Measurements from ENCODE around the gene MESP2. TPM values are rescaled to one million over a fixed set of nuclear protein-coding genes. Genes with fewer than 3 reads are reported as not detected.
"Not testable (repeated sequence)": the region's sequence is repeated elsewhere in the genome, so short reads cannot be mapped to it uniquely, and the experiment has no call there.

MESP2 gene
- total RNA-seq, 2 experiments from 2014 or later, result not detected

DNA sequence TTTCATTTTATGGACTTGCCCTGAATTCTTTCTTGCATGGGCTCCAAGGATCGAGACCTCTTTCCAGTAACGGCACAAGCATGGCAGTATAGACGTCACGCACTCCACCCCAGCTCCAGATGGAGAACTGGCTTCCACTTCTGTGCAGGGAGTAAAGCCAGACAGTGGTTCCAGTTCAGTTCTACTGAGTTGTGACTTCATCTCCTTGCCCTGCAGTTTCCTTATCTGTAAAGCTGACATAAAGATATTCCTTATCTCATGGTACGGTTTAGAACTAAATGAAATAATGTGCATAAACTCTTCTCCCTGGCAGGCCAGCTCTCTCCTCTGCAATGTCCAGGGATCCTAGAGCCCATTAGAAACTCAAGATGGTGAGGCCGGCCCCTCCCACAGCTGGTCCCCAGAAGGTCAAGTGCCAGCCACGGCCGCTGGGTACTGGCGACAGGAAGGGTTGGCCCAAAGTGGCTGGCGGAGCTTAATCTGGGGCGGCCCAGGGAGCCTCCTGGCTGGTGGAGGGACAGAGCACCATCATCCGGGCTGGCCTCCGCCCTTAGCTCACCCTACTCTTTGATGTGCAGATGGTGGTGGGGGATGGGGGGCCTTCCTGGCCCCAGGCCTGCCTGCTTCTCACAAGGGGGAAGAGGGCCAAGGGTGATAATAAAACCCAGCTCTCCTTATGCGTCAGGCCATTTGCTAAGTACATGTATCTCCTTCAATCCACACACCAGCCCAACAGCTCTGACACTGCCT, 7.2 kb downstream of the MESP2 start:
- intact Hi-C loops (cut with micrococcal nuclease), result no loop called here
- Mint-ChIP-seq H3K36me3 (ENCODE audit: low read depth) (no peaks in the 10 kb centered on the region), H3K4me3 (no peak overlapping the region), H3K27me3 (ENCODE audit: low read depth) (peaks cover 7% of the 10 kb centered on the region), H3K4me1 (ENCODE audit: low read depth) (peaks cover 12% of the 10 kb centered on the region), H3K27ac (no peak overlapping the region), H3K9me3 (peaks cover 7% of the 10 kb centered on the region)
- CTCF ChIA-PET, result interaction anchor here (0.6 to 0.8 kb wide), 3 partner anchors 43 to 92 kb away, joined by 3 to 6 read pairs (median 3); no protein-coding TSS in a partner anchor
- no peak for DNase-seq

DNA sequence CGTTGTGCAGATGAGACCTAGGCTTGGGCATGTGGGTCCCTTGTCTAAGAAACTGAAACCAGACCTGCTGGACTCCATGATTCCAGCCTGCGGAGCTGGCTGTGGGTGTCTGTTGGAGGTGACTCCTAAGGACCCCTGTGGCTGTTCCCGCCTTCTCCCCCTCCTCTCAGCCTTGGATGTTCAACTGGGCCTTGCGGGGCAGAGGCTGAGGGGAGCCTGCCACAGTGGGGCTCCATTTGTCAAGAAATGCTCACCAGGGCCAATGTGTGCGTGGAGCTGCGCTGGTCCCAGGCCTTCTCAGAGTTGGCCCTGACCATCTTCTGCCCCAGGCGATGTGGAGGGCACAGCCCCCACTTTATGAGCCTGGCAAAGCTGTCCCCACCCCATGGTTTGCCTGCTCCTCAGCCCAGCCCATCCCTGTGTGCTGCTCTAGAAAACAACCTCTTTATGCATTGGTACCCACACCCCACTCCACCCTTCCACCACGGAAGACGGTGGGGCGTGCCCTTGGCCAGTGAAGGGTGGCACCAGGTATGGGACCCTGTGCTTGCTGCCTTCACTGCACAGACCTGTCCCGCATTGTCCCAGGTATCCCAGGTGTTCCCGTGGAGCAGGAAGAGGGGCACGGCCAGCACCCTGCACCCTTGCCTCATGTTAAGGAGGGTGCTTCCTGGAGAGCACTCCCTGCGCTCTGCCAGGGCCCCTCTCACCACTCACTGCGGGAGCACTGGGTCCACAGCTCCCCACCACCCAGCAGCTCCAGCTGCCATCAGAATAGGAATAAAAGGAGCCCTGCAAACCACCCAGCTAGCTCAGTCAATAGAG, 7.9 kb downstream of the MESP2 start:
- DNase-seq, result no peak
- Mint-ChIP-seq H3K9me3 (peaks cover 8% of the 10 kb centered on the region), H3K4me3 (no peak overlapping the region), H3K27ac (no peak overlapping the region), H3K27me3 (ENCODE audit: low read depth) (peaks cover 7% of the 10 kb centered on the region), H3K4me1 (ENCODE audit: low read depth) (peaks cover 12% of the 10 kb centered on the region), H3K36me3 (ENCODE audit: low read depth) (no peaks in the 10 kb centered on the region)
- CTCF ChIA-PET, result interaction anchor here (0.7 kb wide), 2 partner anchors 91 kb away, joined by 3 read pairs; no protein-coding TSS in a partner anchor
- intact Hi-C loops (cut with micrococcal nuclease), result no loop called here

DNA sequence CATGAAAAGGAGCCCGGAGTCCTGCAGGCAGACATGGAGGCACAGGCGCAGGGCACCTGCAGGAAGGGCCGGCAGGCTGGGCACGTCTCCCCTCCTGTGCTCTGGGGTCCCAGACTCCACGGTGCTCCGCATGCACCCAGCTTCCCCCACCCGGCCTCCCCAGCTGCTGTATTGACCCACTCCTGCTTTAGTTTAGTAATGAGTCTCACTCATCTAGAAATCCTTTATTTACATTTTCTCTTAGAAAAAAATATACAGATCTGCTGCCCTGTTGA, 8.5 kb downstream of the MESP2 start:
- DNase-seq, result no peak
- Mint-ChIP-seq H3K4me1 (ENCODE audit: low read depth) (peaks cover 12% of the 10 kb centered on the region), H3K27me3 (ENCODE audit: low read depth) (peaks cover 7% of the 10 kb centered on the region), H3K27ac (no peak overlapping the region), H3K36me3 (ENCODE audit: low read depth) (no peaks in the 10 kb centered on the region), H3K9me3 (peaks cover 8% of the 10 kb centered on the region), H3K4me3 (no peak overlapping the region)
- intact Hi-C loops (cut with micrococcal nuclease), result no loop called here
- CTCF ChIA-PET, result interaction anchor here (0.7 kb wide), 1 partner anchor 90 kb away, joined by 3 read pairs; no protein-coding TSS in a partner anchor

DNA sequence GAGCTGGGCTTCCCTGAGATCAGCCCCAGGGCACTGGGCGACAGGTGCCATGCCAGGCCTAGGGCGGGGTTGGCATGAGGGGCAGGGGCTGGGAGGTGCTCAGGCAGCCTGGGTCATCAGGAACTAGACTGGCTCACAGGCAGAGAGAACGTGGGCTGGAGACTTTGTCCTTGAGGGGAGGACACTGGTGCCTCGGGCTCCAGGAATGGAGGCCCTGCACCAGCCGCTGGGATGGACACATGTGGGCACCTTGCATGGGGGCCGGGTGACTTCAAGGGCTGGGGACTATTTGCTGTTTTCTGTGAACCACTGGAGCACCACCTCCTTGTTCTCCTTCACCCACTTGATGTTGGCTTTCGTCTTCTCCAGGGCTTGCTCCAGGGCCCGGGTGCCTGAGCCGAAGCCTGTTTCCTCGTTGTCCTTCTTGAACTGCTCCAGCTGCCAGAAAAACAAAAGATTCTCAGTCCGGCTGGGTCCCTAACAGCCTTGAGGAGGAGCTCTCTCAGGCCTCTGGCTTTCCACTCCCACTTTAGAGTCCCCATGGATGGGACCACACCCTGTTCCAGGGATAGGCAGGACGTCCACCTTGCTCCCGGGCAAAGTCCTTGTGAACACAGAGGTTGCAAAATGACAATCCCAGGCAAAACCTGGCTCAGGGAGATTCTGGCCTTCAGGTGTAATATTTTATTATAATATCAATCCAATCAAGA, 9.1 kb downstream of the MESP2 start:
- Mint-ChIP-seq H3K27me3 (ENCODE audit: low read depth) (peaks cover 7% of the 10 kb centered on the region), H3K27ac (no peak overlapping the region), H3K36me3 (ENCODE audit: low read depth) (no peaks in the 10 kb centered on the region), H3K9me3 (peaks cover 8% of the 10 kb centered on the region), H3K4me3 (no peak overlapping the region), H3K4me1 (ENCODE audit: low read depth) (peaks cover 12% of the 10 kb centered on the region)
- CTCF ChIA-PET, result no interaction called here
- no peak for DNase-seq
- intact Hi-C loops (cut with micrococcal nuclease), result no loop called here

DNA sequence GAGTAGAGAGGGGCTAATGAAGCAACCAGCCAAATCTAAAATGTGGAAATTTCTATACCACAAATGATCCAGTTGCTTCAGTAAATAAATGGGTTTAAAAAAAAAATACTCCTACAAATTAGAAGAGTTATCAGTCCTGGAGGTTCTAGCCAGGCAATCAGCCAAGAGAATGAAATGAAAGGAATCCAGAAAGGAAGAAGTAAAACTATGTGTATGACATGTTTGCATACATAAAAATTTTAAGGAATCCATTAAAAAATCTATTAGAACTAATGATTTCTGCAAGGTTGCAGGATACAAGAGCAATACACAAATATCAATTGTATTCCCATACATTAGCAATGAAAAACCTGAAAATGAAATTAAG, 9.6 kb downstream of the MESP2 start:
- CTCF ChIA-PET, result no interaction called here
- intact Hi-C loops (cut with micrococcal nuclease), result no loop called here
- Mint-ChIP-seq H3K36me3 (ENCODE audit: low read depth) (no peaks in the 10 kb centered on the region), H3K27me3 (ENCODE audit: low read depth) (peaks cover 7% of the 10 kb centered on the region), H3K4me1 (ENCODE audit: low read depth) (peaks cover 10% of the 10 kb centered on the region), H3K27ac (no peak overlapping the region), H3K4me3 (no peak overlapping the region), H3K9me3 (peaks cover 8% of the 10 kb centered on the region)
- no peak for DNase-seq

DNA sequence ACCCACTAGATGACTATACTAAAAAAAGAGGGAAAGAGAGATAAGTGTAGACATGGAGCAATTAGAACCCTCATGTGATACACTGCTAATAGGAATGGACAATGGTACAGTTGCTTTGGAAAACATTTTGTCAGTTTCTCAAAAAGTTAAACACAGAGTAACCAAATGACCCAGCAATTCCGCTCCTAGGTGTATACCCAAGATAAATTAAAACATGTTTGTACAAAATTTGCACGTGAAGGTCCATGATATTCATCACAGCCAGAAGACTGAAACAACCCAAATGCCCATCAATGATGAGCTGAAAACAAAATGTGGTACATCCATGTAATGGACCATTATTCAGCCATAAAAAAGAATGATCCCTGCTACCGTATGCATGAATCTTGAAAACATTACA, 11.8 kb downstream of the MESP2 start:
- CTCF ChIA-PET, result no interaction called here
- no peaks in the 10 kb centered on the region for H3K36me3 Mint-ChIP-seq (ENCODE audit: low read depth)
- H3K4me3 Mint-ChIP-seq, result no peak overlapping the region
- no peak overlapping the region for H3K27ac Mint-ChIP-seq
- DNase-seq, result no peak
- intact Hi-C loops (cut with micrococcal nuclease), result no loop called here
- H3K27me3 Mint-ChIP-seq (ENCODE audit: low read depth), result peaks cover 10% of the 10 kb centered on the region
- H3K9me3 Mint-ChIP-seq, result peaks cover 8% of the 10 kb centered on the region
- H3K4me1 Mint-ChIP-seq (ENCODE audit: low read depth), result no peaks in the 10 kb centered on the region

DNA sequence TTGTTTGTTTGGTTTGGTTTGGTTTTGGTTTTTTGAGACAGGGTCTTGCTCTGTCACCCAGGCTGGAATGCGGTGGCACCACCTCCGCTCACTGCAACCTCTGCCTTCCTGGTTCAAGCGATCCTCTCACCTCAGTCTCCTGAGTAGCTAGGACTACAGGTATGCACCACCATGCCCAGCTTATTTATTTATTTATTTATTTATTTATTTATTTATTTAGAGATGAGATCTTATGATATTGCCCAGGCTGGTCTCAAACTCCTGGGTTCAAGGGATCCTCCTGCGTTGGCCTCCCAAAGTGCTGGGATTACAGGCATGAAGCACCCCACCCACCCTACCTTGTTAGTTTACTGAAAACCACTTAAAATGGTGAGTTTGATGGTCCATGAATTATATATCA, 12.5 kb downstream of the MESP2 start:
- DNase-seq; intact Hi-C loops (cut with micrococcal nuclease); H3K36me3 Mint-ChIP-seq (ENCODE audit: low read depth); H3K4me1 Mint-ChIP-seq (ENCODE audit: low read depth); H3K27ac Mint-ChIP-seq; H3K4me3 Mint-ChIP-seq; H3K9me3 Mint-ChIP-seq; H3K27me3 Mint-ChIP-seq (ENCODE audit: low read depth): not testable (repeated sequence)
- CTCF ChIA-PET, result interaction anchor here (1.3 kb wide), 1 partner anchor 27 kb away, joined by 5 read pairs; no protein-coding TSS in a partner anchor

DNA sequence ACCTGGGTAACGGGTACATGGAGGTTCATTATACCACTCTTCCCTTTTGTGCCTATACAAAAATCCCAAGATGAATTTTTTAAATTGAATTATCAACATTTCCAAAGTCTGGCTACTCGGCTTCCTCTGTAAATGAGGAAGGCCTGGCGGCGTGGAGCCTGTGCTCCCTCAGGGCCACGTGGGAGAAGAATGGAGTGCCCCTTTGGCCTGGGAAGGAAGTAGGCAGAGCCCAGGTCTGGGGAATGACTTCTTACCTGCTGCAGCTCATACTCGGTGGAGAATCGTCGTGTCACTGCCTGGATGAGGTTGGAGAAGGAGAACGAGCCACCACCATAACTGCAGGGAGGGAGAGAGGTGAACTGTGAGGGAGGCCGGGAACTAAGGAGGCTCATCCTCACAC, 14.1 kb downstream of the MESP2 start:
- H3K4me3 Mint-ChIP-seq, result no peak overlapping the region
- peaks cover 8% of the 10 kb centered on the region for H3K9me3 Mint-ChIP-seq
- H3K4me1 Mint-ChIP-seq (ENCODE audit: low read depth), result no peaks in the 10 kb centered on the region
- H3K27ac Mint-ChIP-seq, result no peak overlapping the region
- no peak for DNase-seq
- CTCF ChIA-PET, result no interaction called here
- H3K27me3 Mint-ChIP-seq (ENCODE audit: low read depth), result peaks cover 6% of the 10 kb centered on the region
- intact Hi-C loops (cut with micrococcal nuclease), result no loop called here
- H3K36me3 Mint-ChIP-seq (ENCODE audit: low read depth), result no peaks in the 10 kb centered on the region

DNA sequence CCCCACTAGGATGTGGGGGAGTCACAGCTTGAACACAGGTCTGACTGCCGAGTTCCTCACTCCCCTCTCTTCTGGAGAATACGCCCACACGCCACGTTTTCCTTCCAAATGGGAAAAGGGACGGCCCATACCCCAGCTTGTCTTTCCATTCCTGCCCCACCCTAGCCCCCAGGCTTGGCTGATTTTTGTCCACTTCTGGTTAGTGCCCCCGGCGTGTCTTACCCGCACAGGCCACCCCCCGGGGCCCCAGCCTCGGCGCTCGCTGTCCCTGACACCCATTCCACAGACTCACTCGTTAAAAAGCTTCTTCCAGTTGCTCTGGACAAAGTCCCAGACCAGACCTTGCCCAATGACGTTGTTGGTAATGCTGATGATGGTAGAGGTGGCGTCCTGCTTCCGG, 14.5 kb downstream of the MESP2 start:
- no peaks in the 10 kb centered on the region for H3K36me3 Mint-ChIP-seq (ENCODE audit: low read depth)
- peaks cover 9% of the 10 kb centered on the region for H3K9me3 Mint-ChIP-seq
- no peak overlapping the region for H3K4me3 Mint-ChIP-seq
- no peaks in the 10 kb centered on the region for H3K4me1 Mint-ChIP-seq (ENCODE audit: low read depth)
- H3K27me3 Mint-ChIP-seq (ENCODE audit: low read depth), result peaks cover 6% of the 10 kb centered on the region
- DNase-seq, result no peak
- CTCF ChIA-PET, result no interaction called here
- intact Hi-C loops (cut with micrococcal nuclease), result no loop called here
- H3K27ac Mint-ChIP-seq, result no peak overlapping the region

DNA sequence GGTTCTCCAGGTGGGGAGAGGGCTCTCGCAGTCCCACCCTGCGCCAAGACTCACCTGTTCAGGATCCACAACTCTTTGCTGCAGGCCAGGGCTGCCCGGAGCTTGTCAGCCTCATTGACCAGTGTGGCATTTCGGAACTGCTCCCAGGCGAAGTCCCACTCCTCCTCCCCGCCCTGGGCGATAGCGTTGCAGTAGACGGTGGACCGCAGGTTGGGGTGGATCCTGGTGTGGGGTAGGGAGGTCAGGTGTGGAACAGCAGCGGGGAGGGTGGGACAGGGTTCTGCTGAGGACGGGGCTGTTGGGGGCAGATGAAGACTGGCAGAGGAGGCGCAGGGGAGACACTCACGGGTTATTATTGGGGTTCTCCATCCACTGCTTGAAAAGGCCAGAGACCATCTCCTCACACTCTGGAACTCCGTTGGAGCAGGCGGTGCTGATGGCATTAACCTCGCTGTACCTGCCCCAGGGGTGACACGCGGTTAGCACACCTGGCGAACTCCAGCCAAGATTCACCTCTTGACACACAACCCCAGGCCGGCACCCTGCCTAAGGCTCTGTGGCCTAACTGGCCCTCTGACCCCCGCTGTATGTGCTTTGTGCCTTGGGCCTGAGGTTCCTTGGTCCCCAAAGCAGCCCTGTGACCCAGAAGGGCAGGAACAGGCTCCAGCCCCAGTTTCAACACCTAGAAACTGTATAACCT, 16.1 kb downstream of the MESP2 start:
- Mint-ChIP-seq H3K27me3 (ENCODE audit: low read depth) (peaks cover 6% of the 10 kb centered on the region), H3K9me3 (peaks cover 17% of the 10 kb centered on the region), H3K4me1 (ENCODE audit: low read depth) (no peaks in the 10 kb centered on the region), H3K36me3 (ENCODE audit: low read depth) (no peaks in the 10 kb centered on the region), H3K4me3 (no peak overlapping the region), H3K27ac (no peak overlapping the region)
- no peak for DNase-seq
- CTCF ChIA-PET, result no interaction called here
- intact Hi-C loops (cut with micrococcal nuclease), result no loop called here

DNA sequence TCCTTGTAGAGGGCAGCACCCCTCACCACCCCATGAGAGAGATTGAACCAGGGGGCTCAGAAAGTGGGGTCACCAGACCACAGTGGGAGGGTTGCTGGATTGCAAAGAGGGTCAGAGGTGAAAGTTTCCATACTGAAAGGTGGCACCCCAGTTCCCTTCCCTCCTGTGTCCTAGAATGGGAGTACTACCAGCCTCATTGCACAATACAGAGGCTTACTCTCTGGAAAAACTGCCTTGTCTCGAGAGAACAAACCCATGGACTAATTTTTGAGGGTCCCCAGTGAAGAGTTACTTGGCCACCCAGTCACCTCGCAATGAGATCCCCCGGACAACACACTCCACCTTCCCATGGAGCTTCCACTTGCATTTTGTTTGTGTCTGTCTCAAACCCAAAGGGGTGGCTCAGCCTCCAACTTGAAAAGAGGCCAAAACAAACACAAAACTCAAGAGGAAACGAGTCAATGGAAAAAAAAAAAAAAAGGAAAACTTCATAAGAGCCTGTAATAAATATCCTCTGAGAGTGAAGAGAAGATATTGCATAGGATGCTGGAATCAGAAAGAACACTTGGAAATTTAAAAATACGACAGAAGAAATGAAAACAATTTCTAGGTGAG, 18.6 kb downstream of the MESP2 start:
- Mint-ChIP-seq H3K4me3 (no peak overlapping the region), H3K27me3 (ENCODE audit: low read depth) (peaks cover 3% of the 10 kb centered on the region), H3K4me1 (ENCODE audit: low read depth) (no peaks in the 10 kb centered on the region), H3K9me3 (peaks cover 10% of the 10 kb centered on the region), H3K27ac (no peak overlapping the region), H3K36me3 (ENCODE audit: low read depth) (no peaks in the 10 kb centered on the region)
- intact Hi-C loops (cut with micrococcal nuclease), result no loop called here
- CTCF ChIA-PET, result interaction anchor here (0.7 kb wide), 1 partner anchor 92 kb away, joined by 10 read pairs; no protein-coding TSS in a partner anchor
- no peak for DNase-seq

DNA sequence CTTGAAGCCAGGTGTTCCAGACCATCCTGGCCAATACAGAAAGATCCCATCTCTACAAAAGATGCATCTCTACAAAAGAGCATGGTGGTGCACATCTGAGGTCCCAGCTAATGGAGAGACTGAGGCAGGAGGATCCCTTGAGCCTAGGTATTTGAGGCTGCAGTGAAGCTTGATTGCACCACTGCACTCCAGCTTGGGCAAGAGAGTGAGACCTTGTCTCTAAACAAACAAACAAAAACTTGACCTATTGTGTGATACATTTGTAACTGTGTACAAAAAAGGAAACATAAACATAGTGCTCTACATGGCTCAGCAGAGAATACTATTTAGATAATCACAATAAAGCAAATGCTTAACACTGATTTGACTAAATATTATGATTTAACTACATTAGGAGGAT, 19.9 kb downstream of the MESP2 start:
- H3K9me3 Mint-ChIP-seq, result peaks cover 10% of the 10 kb centered on the region
- H3K4me3 Mint-ChIP-seq, result no peak overlapping the region
- DNase-seq, result no peak
- intact Hi-C loops (cut with micrococcal nuclease), result no loop called here
- no peaks in the 10 kb centered on the region for H3K36me3 Mint-ChIP-seq (ENCODE audit: low read depth)
- peaks cover 3% of the 10 kb centered on the region for H3K27me3 Mint-ChIP-seq (ENCODE audit: low read depth)
- H3K27ac Mint-ChIP-seq, result no peak overlapping the region
- CTCF ChIA-PET, result interaction anchor here (1.0 to 1.4 kb wide), 2 partner anchors 34 to 396 kb away, joined by 3 to 6 read pairs; no protein-coding TSS in a partner anchor
- no peaks in the 10 kb centered on the region for H3K4me1 Mint-ChIP-seq (ENCODE audit: low read depth)
